ENCODE data around the gene TEX14.
A peak's percentile ranks its signal among the peaks of the same experiment; 100 is the strongest.
"Not testable (repeated sequence)": the region's sequence is repeated elsewhere in the genome, so short reads cannot be mapped to it uniquely, and the experiment has no call there.

Gene TEX14

GRCh38 chr17:58665946-58666857 is 25.6 kb downstream of the TEX14 start:
- no peaks in the 10 kb centered on the region for H3K27me3 ChIP-seq
- H3K4me3 ChIP-seq, result peak overlapping the region in 1 of 10 experiments; percentile 29; a peak in 1 of 20 replicates
- no peak for TF ChIP-seq Cebpa-rat (IDR thresholded peaks at IDR 0.05)
- H3K9me3 ChIP-seq (replicated peaks in 1 of 11), result no peaks in the 10 kb centered on the region
- peaks cover 0 to 24% (median 0%) of the 10 kb centered on the region in 10 experiments; a peak in 6 of 20 replicates for H3K4me1 ChIP-seq
- peak overlapping the region in 4 of 11 experiments; percentile 10 to 60 (median 36); a peak in 5 of 22 replicates for H3K27ac ChIP-seq
- H3K9ac ChIP-seq, result peak overlapping the region in 2 of 11 experiments; percentile 47 to 51; a peak in 2 of 22 replicates
- no peaks in the 10 kb centered on the region for H3K36me3 ChIP-seq
- H3K4me2 ChIP-seq, result peak overlapping the region in 7 of 11 experiments; percentile 10 to 60 (median 41); a peak in 11 of 22 replicates
- no peaks in the 10 kb centered on the region for H4K20me1 ChIP-seq

GRCh38 chr17:58664302-58664701 is 27.5 kb downstream of the TEX14 start:
- H3K4me3 ChIP-seq, result no peak overlapping the region
- peaks cover 0 to 24% (median 2%) of the 10 kb centered on the region in 10 experiments; a peak in 8 of 20 replicates for H3K4me1 ChIP-seq
- H3K36me3 ChIP-seq, result no peaks in the 10 kb centered on the region

GRCh38 chr17:58661499-58661898 is 30.3 kb downstream of the TEX14 start:
- Histone ChIP-seq H4K20me1 (no peaks in the 10 kb centered on the region; a peak in 1 of 22 replicates), H3K36me3 (no peaks in the 10 kb centered on the region), H3K4me2 (no peak overlapping the region), H3K27me3 (no peaks in the 10 kb centered on the region), H3K9me3 (replicated peaks in 1 of 11) (no peaks in the 10 kb centered on the region), H3K4me1 (peaks cover 13 to 29% (median 17%) of the 10 kb centered on the region in 10 experiments; a peak in 19 of 20 replicates), H3K4me3 (no peak overlapping the region), H3K27ac (no peak overlapping the region), H3K9ac (no peak overlapping the region)
- no peak for TF ChIP-seq Cebpa-rat (IDR thresholded peaks at IDR 0.05)

More at GRCh38 chr17:58664302-58664701, 27.5 kb downstream of the TEX14 start:
- no peaks in the 10 kb centered on the region for H4K20me1 ChIP-seq
- H3K9ac ChIP-seq, result no peak overlapping the region
- H3K27me3 ChIP-seq, result no peaks in the 10 kb centered on the region
- no peaks in the 10 kb centered on the region for H3K9me3 ChIP-seq (replicated peaks in 1 of 11)
- no peak overlapping the region for H3K27ac ChIP-seq
- no peak overlapping the region for H3K4me2 ChIP-seq
- no peak for TF ChIP-seq Cebpa-rat (IDR thresholded peaks at IDR 0.05)

- Histone ChIP-seq H3K27me3 (no peaks in the 10 kb centered on the region), H3K9ac (no peak overlapping the region), H3K4me3 (no peak overlapping the region), H3K36me3 (no peaks in the 10 kb centered on the region), H3K4me1 (peaks cover 13 to 23% (median 16%) of the 10 kb centered on the region in 10 experiments; a peak in 19 of 20 replicates), H3K4me2 (no peak overlapping the region), H3K27ac (no peak overlapping the region), H3K9me3 (replicated peaks in 1 of 11) (no peaks in the 10 kb centered on the region), H4K20me1 (no peaks in the 10 kb centered on the region; a peak in 1 of 22 replicates)
- TF ChIP-seq Cebpa-rat (IDR thresholded peaks at IDR 0.05), result no peak
Observed at GRCh38 chr17:58660621-58661020, 31.2 kb downstream of the TEX14 start.

- Histone ChIP-seq H3K27ac (peak overlapping the region in 10 of 11 experiments; percentile 82 to 95 (median 92); a peak in 17 of 22 replicates), H3K4me3 (peak overlapping the region; percentile 38 to 67 (median 51)), H3K9ac (peak overlapping the region; percentile 78 to 96 (median 90); a peak in 21 of 22 replicates), H3K4me2 (peak overlapping the region; percentile 56 to 85 (median 70)), H3K4me1 (peaks cover 13 to 19% (median 16%) of the 10 kb centered on the region in 10 experiments; a peak in 19 of 20 replicates)
- H3K36me3 ChIP-seq; H3K9me3 ChIP-seq (replicated peaks in 1 of 11); H3K27me3 ChIP-seq; H4K20me1 ChIP-seq: not testable (repeated sequence)
Observed at GRCh38 chr17:58659714-58660084, 32.1 kb downstream of the TEX14 start.

- Histone ChIP-seq H3K4me2 (peak overlapping the region; percentile 56 to 85 (median 70)), H3K27me3 (no peaks in the 10 kb centered on the region), H3K4me3 (peak overlapping the region; percentile 38 to 67 (median 51)), H4K20me1 (no peaks in the 10 kb centered on the region; a peak in 1 of 22 replicates), H3K9ac (peak overlapping the region; percentile 78 to 96 (median 90)), H3K36me3 (no peaks in the 10 kb centered on the region), H3K4me1 (peaks cover 13 to 19% (median 16%) of the 10 kb centered on the region in 10 experiments; a peak in 19 of 20 replicates), H3K27ac (peak overlapping the region; percentile 65 to 95 (median 92); a peak in 21 of 22 replicates), H3K9me3 (replicated peaks in 1 of 11) (no peaks in the 10 kb centered on the region)
- TF ChIP-seq Cebpa-rat (IDR thresholded peaks at IDR 0.05), result no peak
Observed at GRCh38 chr17:58658804-58659713, 32.8 kb downstream of the TEX14 start.

GRCh38 chr17:58657962-58658803 is 33.7 kb downstream of the TEX14 start:
- H3K27me3 ChIP-seq, result not testable (repeated sequence)
- Histone ChIP-seq H3K4me2 (peak overlapping the region; percentile 56 to 85 (median 70)), H3K4me3 (peak overlapping the region in 8 of 10 experiments; percentile 38 to 67 (median 51); a peak in 9 of 20 replicates)

GRCh38 chr17:58648236-58648635 is 43.6 kb downstream of the TEX14 start:
- no peak overlapping the region for H3K9ac ChIP-seq
- H3K9me3 ChIP-seq (replicated peaks in 1 of 11), result no peaks in the 10 kb centered on the region
- H3K27ac ChIP-seq, result no peak overlapping the region
- no peaks in the 10 kb centered on the region for H3K36me3 ChIP-seq
- peaks cover 0 to 3% (median 0%) of the 10 kb centered on the region in 10 experiments; a peak in 2 of 20 replicates for H3K4me1 ChIP-seq
- H3K4me2 ChIP-seq, result no peak overlapping the region
- H4K20me1 ChIP-seq, result no peaks in the 10 kb centered on the region
- TF ChIP-seq Cebpa-rat (IDR thresholded peaks at IDR 0.05), result no peak
- H3K4me3 ChIP-seq, result no peak overlapping the region
- H3K27me3 ChIP-seq, result no peaks in the 10 kb centered on the region

More at GRCh38 chr17:58657962-58658803, 33.7 kb downstream of the TEX14 start:
- Histone ChIP-seq H3K9ac (peak overlapping the region; percentile 15 to 96 (median 90); a peak in 14 of 22 replicates), H3K4me1 (peaks cover 13 to 19% (median 16%) of the 10 kb centered on the region in 10 experiments; a peak in 19 of 20 replicates), H3K27ac (peak overlapping the region in 7 of 11 experiments; percentile 27 to 94 (median 89); a peak in 6 of 22 replicates)
- not testable (repeated sequence) for H3K36me3 ChIP-seq; H3K9me3 ChIP-seq (replicated peaks in 1 of 11); H4K20me1 ChIP-seq

Measured in BLaER1 treated with 17β-estradiol and CSF1 and Interleukin-3, amounts not matched to agents 10 nM and 100 nM (cell line).